Activated naive CD4-positive, alpha-beta T cell treated with anti-CD3 and anti-CD28 coated beads, Interleukin-2, amount 10 ng/mL, durations not matched to agents 7 days and 5 days (primary cell): ENCODE results near the gene LRRC8D.

Source experiments
- CTCF ChIA-PET: fragments of 350-600 bp; sonication (Branson Sonifier 250); formaldehyde crosslinking; loops from one replicate; lab custom pipeline; 2021; ENCODE audit warnings: antibody characterized with exemption; lab: Charles Lee
- DNase-seq: peaks from one replicate; pipeline ENCODE4 v3.0.0-alpha.2; 2020
- H3K27ac Mint-ChIP-seq: one replicate; pipeline ENCODE4 v1.8.0; 2021; ENCODE audit warnings: mild to moderate bottlenecking, moderate library complexity, mixed read lengths
- H3K27me3 Mint-ChIP-seq: one replicate; pipeline ENCODE4 v1.8.0; 2021; ENCODE audit warnings: mild to moderate bottlenecking, mixed read lengths
- H3K36me3 Mint-ChIP-seq: one replicate; pipeline ENCODE4 v1.8.0; 2021; ENCODE audit warnings: mixed read lengths
- H3K4me1 Mint-ChIP-seq: one replicate; pipeline ENCODE4 v1.8.0; 2021; ENCODE audit warnings: mixed read lengths
- H3K4me3 Mint-ChIP-seq: one replicate; pipeline ENCODE4 v1.8.0; 2021; ENCODE audit warnings: mild to moderate bottlenecking, moderate library complexity, mixed read lengths
- H3K9me3 Mint-ChIP-seq: one replicate; pipeline ENCODE4 v1.8.0; 2021; ENCODE audit warnings: mixed read lengths

LRRC8D gene

GRCh38 chr1:89877756-89878155, 56.9 kb downstream of the LRRC8D start:
- Mint-ChIP-seq H3K4me3 (no peak overlapping the region), H3K9me3 (peaks cover 15% of the 10 kb centered on the region), H3K27me3 (no peaks in the 10 kb centered on the region), H3K36me3 (peaks cover 39% of the 10 kb centered on the region), H3K4me1 (peaks cover 9% of the 10 kb centered on the region), H3K27ac (no peak overlapping the region)
- DNase-seq = no peak
- CTCF ChIA-PET = no interaction called here

- H3K27ac Mint-ChIP-seq = no peak overlapping the region
- H3K4me3 Mint-ChIP-seq = no peak overlapping the region
- peaks cover 15% of the 10 kb centered on the region for H3K9me3 Mint-ChIP-seq
- H3K36me3 Mint-ChIP-seq = peaks cover 44% of the 10 kb centered on the region
- CTCF ChIA-PET = no interaction called here
- no peak for DNase-seq
- no peaks in the 10 kb centered on the region for H3K27me3 Mint-ChIP-seq
- peaks cover 9% of the 10 kb centered on the region for H3K4me1 Mint-ChIP-seq
Measured at GRCh38 chr1:89878256-89878655, 57.4 kb downstream of the LRRC8D start.

- no peak overlapping the region for H3K27ac Mint-ChIP-seq
- H3K27me3 Mint-ChIP-seq = no peaks in the 10 kb centered on the region
- H3K36me3 Mint-ChIP-seq = peaks cover 52% of the 10 kb centered on the region
- no peak for DNase-seq
- no peak overlapping the region for H3K4me3 Mint-ChIP-seq
- CTCF ChIA-PET = interaction anchor here (1.9 kb wide), 1 partner anchor 19 kb away, joined by 3 read pairs; no protein-coding TSS in a partner anchor
- peaks cover 4% of the 10 kb centered on the region for H3K4me1 Mint-ChIP-seq
- H3K9me3 Mint-ChIP-seq = peaks cover 15% of the 10 kb centered on the region
Measured at GRCh38 chr1:89880679-89881078, 59.8 kb downstream of the LRRC8D start.

- H3K9me3 Mint-ChIP-seq = peaks cover 15% of the 10 kb centered on the region
- peak overlapping the region; percentile 12 for H3K27ac Mint-ChIP-seq
- CTCF ChIA-PET = interaction anchor here (1.9 kb wide), 1 partner anchor 18 kb away, joined by 3 read pairs; no protein-coding TSS in a partner anchor
- DNase-seq = no peak
- H3K36me3 Mint-ChIP-seq = peaks cover 47% of the 10 kb centered on the region
- H3K4me3 Mint-ChIP-seq = no peak overlapping the region
- no peaks in the 10 kb centered on the region for H3K4me1 Mint-ChIP-seq
- no peaks in the 10 kb centered on the region for H3K27me3 Mint-ChIP-seq
Measured at GRCh38 chr1:89881415-89882058, 60.7 kb downstream of the LRRC8D start.

- H3K27me3 Mint-ChIP-seq = no peaks in the 10 kb centered on the region
- H3K4me3 Mint-ChIP-seq = no peak overlapping the region
- H3K27ac Mint-ChIP-seq = peak overlapping the region; percentile 37
- DNase-seq = no peak
- CTCF ChIA-PET = no interaction called here
- H3K36me3 Mint-ChIP-seq = peaks cover 45% of the 10 kb centered on the region
- no peaks in the 10 kb centered on the region for H3K4me1 Mint-ChIP-seq
- peaks cover 15% of the 10 kb centered on the region for H3K9me3 Mint-ChIP-seq
Measured at GRCh38 chr1:89882348-89883029, 61.7 kb downstream of the LRRC8D start.

GRCh38 chr1:89883030-89883379, 62.2 kb downstream of the LRRC8D start:
- no peak overlapping the region for H3K27ac Mint-ChIP-seq
- no peaks in the 10 kb centered on the region for H3K27me3 Mint-ChIP-seq
- no peaks in the 10 kb centered on the region for H3K4me1 Mint-ChIP-seq
- H3K36me3 Mint-ChIP-seq = peaks cover 44% of the 10 kb centered on the region
- no peak for DNase-seq
- no peak overlapping the region for H3K4me3 Mint-ChIP-seq
- CTCF ChIA-PET = no interaction called here
- peaks cover 15% of the 10 kb centered on the region for H3K9me3 Mint-ChIP-seq

- CTCF ChIA-PET = no interaction called here
- no peak for DNase-seq
Measured at GRCh38 chr1:89884718-89885596, 64.1 kb downstream of the LRRC8D start.

GRCh38 chr1:89887270-89887669, 66.4 kb downstream of the LRRC8D start:
- H3K9me3 Mint-ChIP-seq = no peaks in the 10 kb centered on the region
- H3K4me3 Mint-ChIP-seq = no peak overlapping the region
- no peak for DNase-seq
- no peaks in the 10 kb centered on the region for H3K27me3 Mint-ChIP-seq
- peaks cover 24% of the 10 kb centered on the region for H3K36me3 Mint-ChIP-seq
- no peak overlapping the region for H3K27ac Mint-ChIP-seq
- CTCF ChIA-PET = no interaction called here
- peaks cover 9% of the 10 kb centered on the region for H3K4me1 Mint-ChIP-seq

More at GRCh38 chr1:89884718-89885596, 64.1 kb downstream of the LRRC8D start:
- Mint-ChIP-seq H3K9me3 (peaks cover 14% of the 10 kb centered on the region), H3K4me3 (no peak overlapping the region), H3K27ac (no peak overlapping the region), H3K27me3 (no peaks in the 10 kb centered on the region), H3K4me1 (no peaks in the 10 kb centered on the region), H3K36me3 (peaks cover 36% of the 10 kb centered on the region)

GRCh38 chr1:89887713-89888112, 66.9 kb downstream of the LRRC8D start:
- CTCF ChIA-PET = no interaction called here
- no peak overlapping the region for H3K27ac Mint-ChIP-seq
- no peaks in the 10 kb centered on the region for H3K9me3 Mint-ChIP-seq
- H3K4me3 Mint-ChIP-seq = no peak overlapping the region
- H3K36me3 Mint-ChIP-seq = peaks cover 21% of the 10 kb centered on the region
- H3K27me3 Mint-ChIP-seq = no peaks in the 10 kb centered on the region
- H3K4me1 Mint-ChIP-seq = peaks cover 9% of the 10 kb centered on the region
- no peak for DNase-seq

- Mint-ChIP-seq H3K4me1 (peaks cover 9% of the 10 kb centered on the region), H3K27ac (no peak overlapping the region), H3K36me3 (peaks cover 15% of the 10 kb centered on the region), H3K9me3 (no peaks in the 10 kb centered on the region), H3K4me3 (no peak overlapping the region), H3K27me3 (no peaks in the 10 kb centered on the region)
- CTCF ChIA-PET = no interaction called here
- DNase-seq = no peak
Measured at GRCh38 chr1:89888480-89889322, 67.9 kb downstream of the LRRC8D start.

- Mint-ChIP-seq H3K4me3 (no peak overlapping the region), H3K27ac (no peak overlapping the region), H3K4me1 (peaks cover 9% of the 10 kb centered on the region), H3K27me3 (no peaks in the 10 kb centered on the region), H3K36me3 (peaks cover 15% of the 10 kb centered on the region), H3K9me3 (no peaks in the 10 kb centered on the region)
- no peak for DNase-seq
- CTCF ChIA-PET = no interaction called here
Measured at GRCh38 chr1:89889323-89889615, 68.4 kb downstream of the LRRC8D start.

- CTCF ChIA-PET = interaction anchor here (0.6 kb wide), 1 partner anchor 77 kb away, joined by 3 read pairs; no protein-coding TSS in a partner anchor
- no peaks in the 10 kb centered on the region for H3K27me3 Mint-ChIP-seq
Measured at GRCh38 chr1:89890085-89890752, 69.4 kb downstream of the LRRC8D start.

GRCh38 chr1:89892816-89893215, 72.0 kb downstream of the LRRC8D start:
- peaks cover 9% of the 10 kb centered on the region for H3K4me1 Mint-ChIP-seq
- CTCF ChIA-PET = no interaction called here
- H3K36me3 Mint-ChIP-seq = peaks cover 13% of the 10 kb centered on the region
- H3K4me3 Mint-ChIP-seq = no peak overlapping the region
- H3K27ac Mint-ChIP-seq = no peak overlapping the region
- no peaks in the 10 kb centered on the region for H3K9me3 Mint-ChIP-seq
- no peak for DNase-seq
- no peaks in the 10 kb centered on the region for H3K27me3 Mint-ChIP-seq

More at GRCh38 chr1:89890085-89890752, 69.4 kb downstream of the LRRC8D start:
- no peak for DNase-seq
- Mint-ChIP-seq H3K36me3 (peaks cover 10% of the 10 kb centered on the region), H3K9me3 (no peaks in the 10 kb centered on the region), H3K27ac (no peak overlapping the region), H3K4me3 (no peak overlapping the region), H3K4me1 (peaks cover 9% of the 10 kb centered on the region)
